HG02981 (cell line): Measurements from ENCODE around the gene KCNAB3.

Source experiments
- ATAC-seq: cut with Tn5 transposase; IDR thresholded peaks from one replicate; pipeline ENCODE4 v1.9.1; 2021; ENCODE audit warnings: mild to moderate bottlenecking, moderate library complexity; ENCODE audit not compliant: unreplicated experiment

Gene KCNAB3

GRCh38 chr17:7881276-7882054 lies 48.2 kb downstream of the KCNAB3 start:
- no peak for ATAC-seq

DNA sequence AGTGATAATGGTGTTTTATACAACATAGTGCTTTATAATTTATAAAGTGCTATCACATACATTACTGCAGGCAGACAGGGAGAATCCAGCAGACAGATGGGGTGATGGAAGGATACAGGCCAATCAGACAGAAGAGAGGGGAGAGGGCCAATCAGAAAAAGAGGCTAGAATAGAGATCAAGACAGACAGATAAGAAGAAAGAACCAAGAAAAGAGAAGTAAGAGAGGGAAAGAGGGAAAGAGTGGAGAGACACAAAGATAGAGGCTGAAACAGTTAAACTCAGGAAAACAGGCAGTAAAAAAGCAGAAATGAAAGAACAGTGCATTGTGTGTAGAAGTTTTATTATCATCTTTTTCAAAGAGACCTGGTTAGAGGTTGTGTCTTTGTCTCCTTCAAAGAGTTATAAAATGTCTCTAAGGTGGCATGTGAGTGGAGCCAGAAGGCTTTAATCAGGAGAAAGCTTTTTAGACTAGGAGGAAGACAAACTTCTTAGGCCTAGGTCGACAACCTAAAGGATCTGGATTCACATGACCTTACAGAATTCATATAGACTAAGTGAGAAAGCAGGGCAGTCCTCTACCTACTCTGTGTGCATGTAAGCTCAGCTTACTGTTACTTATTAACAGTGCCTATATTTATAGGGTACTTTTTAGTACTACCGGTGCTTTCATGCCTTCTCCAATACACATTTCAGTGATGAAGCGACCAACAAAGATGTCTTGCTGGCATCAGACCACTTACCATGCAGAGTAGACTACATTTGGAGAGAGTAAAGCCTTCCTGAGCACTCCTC lies 49.4 kb downstream of the KCNAB3 start:
- ATAC-seq = no peak

- no peak for ATAC-seq
Measured at GRCh38 chr17:7878234-7878633, 51.4 kb downstream of the KCNAB3 start.

- no peak for ATAC-seq
Measured at GRCh38 chr17:7875804-7876370, 53.8 kb downstream of the KCNAB3 start.

GRCh38 chr17:7873051-7873450 lies 56.6 kb downstream of the KCNAB3 start:
- ATAC-seq = no peak
